ENCODE measurements around the gene STK4.

Gene STK4

DNA sequence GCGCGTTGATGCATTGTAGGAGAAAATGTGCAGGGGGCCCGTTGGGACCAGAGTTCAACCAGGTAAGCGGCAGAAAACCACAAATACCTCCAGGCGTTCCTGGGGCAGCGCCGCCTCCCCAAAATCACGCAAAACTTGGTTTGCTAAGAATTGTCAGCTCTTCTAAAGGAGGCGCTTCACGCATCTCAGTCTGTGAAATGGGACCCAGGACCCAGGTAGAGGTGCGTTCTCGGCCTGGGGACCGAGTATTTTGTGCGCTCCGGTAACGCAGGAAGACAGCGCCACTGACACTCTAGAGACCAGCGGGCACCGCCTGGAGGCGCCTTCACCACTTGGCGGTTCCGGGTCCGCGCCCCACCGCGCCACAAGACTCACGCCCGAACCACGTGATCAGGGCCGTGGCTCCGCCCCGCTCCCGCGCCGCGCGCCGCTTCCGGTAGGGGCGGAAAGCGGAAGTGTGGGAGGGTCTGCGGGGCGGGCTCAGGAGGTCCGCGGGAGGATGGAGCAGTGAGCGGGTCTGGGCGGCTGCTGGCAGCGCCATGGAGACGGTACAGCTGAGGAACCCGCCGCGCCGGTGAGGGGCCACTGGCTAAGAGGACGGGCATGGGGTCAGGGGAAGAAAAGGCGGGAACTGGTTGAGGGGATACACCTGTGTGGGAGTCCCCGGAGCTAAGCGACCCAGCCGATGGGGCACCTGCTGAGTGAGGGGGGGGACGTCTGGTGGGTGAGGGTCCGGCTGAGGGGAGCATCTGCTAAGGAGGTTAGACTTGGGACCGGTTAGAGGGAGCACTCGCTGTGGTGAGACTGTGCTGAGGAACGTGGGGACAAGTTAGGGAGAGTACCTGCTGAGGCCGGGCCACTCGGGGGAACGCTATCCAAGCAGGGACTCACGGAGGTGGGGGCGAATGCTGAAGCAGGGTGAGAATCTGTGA, at the start of gene STK4:
TSS of gene STK4 (plus strand) at position 483 of the 932 bp plus-strand sequence. CDS start at position 540, 57 bp downstream.
- peak; percentile 93 for DNase-seq (ENCODE audit: low read depth, low spot score)
- TF ChIP-seq, protein P1, sequence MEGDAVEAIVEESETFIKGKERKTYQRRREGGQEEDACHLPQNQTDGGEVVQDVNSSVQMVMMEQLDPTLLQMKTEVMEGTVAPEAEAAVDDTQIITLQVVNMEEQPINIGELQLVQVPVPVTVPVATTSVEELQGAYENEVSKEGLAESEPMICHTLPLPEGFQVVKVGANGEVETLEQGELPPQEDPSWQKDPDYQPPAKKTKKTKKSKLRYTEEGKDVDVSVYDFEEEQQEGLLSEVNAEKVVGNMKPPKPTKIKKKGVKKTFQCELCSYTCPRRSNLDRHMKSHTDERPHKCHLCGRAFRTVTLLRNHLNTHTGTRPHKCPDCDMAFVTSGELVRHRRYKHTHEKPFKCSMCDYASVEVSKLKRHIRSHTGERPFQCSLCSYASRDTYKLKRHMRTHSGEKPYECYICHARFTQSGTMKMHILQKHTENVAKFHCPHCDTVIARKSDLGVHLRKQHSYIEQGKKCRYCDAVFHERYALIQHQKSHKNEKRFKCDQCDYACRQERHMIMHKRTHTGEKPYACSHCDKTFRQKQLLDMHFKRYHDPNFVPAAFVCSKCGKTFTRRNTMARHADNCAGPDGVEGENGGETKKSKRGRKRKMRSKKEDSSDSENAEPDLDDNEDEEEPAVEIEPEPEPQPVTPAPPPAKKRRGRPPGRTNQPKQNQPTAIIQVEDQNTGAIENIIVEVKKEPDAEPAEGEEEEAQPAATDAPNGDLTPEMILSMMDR (IDR thresholded peaks at IDR 0.05; ENCODE audit: low read depth, low read length) = peak; percentile 49
- in situ Hi-C loops (cut with HindIII; ENCODE audit: low sequenced_read_pairs) = no loop called here
- peak within 1 kb of the TSS; percentile 98 for H3K4me3 ChIP-seq (ENCODE audit: low read depth, low read length)

DNA sequence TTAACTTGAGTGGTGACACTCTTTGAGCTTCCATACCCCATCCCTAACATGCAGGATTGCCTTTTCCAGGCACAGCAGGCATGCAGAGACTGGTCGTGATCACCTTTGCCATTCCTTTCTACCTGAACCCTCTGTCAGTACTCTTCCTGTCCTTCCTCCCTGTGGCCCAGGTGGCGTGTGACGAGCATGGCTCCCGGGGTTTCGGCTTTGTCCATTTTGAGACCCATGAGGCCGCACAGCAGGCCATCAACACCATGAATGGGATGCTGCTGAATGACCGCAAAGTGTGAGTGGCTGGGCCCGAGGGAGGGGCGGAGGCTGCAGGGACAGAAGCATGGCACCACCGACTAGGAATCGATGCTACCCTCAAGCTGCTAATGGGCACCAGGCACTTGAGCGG, 49.7 kb upstream of the STK4 start:
- TF ChIP-seq, protein P1 (IDR thresholded peaks at IDR 0.05; ENCODE audit: low read depth, low read length) = no peak
- no peak for DNase-seq (ENCODE audit: low read depth, low spot score)
- in situ Hi-C loops (cut with HindIII; ENCODE audit: low sequenced_read_pairs) = no loop called here
- no peak overlapping the region for H3K4me3 ChIP-seq (ENCODE audit: low read depth, low read length)

DNA sequence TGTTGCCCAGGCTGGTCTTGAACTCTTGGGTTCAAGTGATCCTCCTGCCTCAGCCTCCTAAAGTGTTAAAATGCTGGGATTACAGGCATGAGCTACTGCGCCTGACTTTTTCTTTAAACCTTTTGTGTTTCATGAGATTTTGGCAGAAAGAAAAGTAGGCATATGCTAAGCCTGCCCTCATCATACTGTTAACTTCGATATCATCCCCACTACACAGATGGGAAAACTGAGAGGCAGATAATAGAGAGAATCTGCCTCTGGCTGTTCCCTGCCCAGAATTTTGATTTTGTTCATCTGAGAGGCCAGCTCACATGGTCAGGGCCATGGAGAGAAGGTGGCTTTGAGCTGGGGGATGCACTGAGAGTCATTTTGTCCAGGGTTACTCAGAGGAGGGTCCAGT, 48.9 kb upstream of the STK4 start:
- TF ChIP-seq, protein P1 (IDR thresholded peaks at IDR 0.05; ENCODE audit: low read depth, low read length) = no peak
- H3K4me3 ChIP-seq (ENCODE audit: low read depth, low read length) = no peak overlapping the region
- in situ Hi-C loops (cut with HindIII; ENCODE audit: low sequenced_read_pairs) = no loop called here
- DNase-seq (ENCODE audit: low read depth, low spot score) = no peak

DNA sequence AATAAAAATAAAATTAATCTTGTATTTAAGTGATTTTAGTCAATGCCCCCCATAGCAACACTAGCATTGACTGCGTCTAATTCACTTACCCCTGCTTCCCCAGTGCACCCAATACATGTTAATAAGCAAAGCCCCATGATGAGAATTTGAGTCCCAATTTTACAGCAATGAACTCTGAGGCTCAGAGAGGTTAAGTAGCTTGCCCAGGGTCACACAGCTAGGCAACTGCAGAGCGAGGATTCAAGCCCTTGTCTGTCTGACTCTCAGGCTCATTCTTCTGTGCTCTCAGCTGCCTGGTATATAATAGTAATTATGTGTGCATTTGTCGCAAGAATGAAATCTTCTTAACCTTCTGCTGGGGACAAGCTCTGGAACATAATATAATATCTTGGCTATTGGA, 48.0 kb upstream of the STK4 start:
- in situ Hi-C loops (cut with HindIII; ENCODE audit: low sequenced_read_pairs) = no loop called here
- TF ChIP-seq, protein P1 (IDR thresholded peaks at IDR 0.05; ENCODE audit: low read depth, low read length) = no peak
- DNase-seq (ENCODE audit: low read depth, low spot score) = no peak
- H3K4me3 ChIP-seq (ENCODE audit: low read depth, low read length) = no peak overlapping the region

DNA sequence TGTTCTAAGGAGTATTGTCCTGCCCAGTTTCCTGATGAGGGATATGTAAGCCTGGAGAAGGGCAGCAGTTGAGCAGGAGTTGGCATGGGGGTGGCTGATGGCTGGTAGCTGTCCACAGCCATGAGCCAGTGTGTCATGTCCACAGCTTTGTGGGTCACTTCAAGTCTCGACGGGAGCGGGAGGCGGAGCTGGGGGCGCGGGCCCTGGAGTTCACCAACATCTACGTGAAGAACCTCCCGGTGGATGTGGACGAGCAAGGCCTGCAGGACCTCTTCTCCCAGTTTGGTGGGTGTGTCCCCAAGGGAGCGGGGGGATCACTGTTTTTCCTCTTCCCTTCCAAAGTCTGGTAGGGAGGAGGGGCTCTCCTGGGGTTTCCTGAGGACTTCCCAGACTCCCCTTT, 47.6 kb upstream of the STK4 start:
- no peak for DNase-seq (ENCODE audit: low read depth, low spot score)
- in situ Hi-C loops (cut with HindIII; ENCODE audit: low sequenced_read_pairs) = no loop called here
- TF ChIP-seq, protein P1 (IDR thresholded peaks at IDR 0.05; ENCODE audit: low read depth, low read length) = no peak
- H3K4me3 ChIP-seq (ENCODE audit: low read depth, low read length) = no peak overlapping the region

DNA sequence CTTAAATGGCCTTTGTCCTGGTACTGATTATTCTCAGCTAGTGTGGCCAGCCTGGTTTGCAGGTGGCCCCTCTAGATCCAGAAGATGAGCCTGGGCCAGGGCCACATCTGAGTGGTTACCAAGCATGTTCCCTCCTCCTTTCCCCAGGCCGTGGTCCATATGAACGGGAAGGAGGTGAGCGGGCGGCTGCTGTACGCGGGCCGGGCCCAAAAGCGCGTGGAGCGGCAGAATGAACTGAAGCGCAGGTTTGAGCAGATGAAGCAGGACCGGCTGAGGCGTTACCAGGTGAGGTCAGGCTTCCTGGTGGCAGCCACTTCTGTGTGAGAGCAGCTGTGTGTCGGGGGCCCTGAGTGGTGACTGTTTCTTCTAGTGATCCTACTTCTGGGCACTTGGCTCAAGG, 44.9 kb upstream of the STK4 start:
- TF ChIP-seq, protein P1 (IDR thresholded peaks at IDR 0.05; ENCODE audit: low read depth, low read length) = no peak
- no peak for DNase-seq (ENCODE audit: low read depth, low spot score)
- no peak overlapping the region for H3K4me3 ChIP-seq (ENCODE audit: low read depth, low read length)
- in situ Hi-C loops (cut with HindIII; ENCODE audit: low sequenced_read_pairs) = no loop called here
